Measurements from ENCODE around the gene FRA10AC1. TPM values are rescaled to one million over a fixed set of nuclear protein-coding genes. Genes with fewer than 3 reads are reported as not detected.

Gene FRA10AC1
- total and polyA plus RNA-seq, 2 of the 4 experiments (the other 2 are of a cell fraction), result 1.6 to 4.9 TPM

DNA sequence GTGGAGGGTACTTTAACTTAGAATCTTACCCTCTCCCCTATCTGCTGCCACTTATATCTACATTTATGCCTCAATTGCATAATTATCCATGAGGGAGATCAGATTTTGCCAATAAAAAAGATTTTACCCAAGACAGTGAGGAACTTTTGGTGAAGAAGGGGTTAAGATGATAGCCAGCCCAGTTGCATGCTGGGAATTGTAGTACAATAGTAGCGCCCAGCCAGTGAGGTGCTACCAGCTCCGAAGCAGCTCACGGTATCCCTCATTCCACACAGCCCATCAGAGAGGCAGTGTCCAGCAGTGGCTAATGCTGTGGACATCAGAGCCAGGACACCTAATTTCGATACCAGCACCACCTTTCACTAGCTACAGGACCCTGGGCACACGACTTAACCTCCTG, 49.4 kb upstream of the FRA10AC1 start:
- H3K9ac ChIP-seq (ENCODE audit: low read depth, low read length), result no peak overlapping the region
- no peak overlapping the region for H3K14ac ChIP-seq (replicated peaks; ENCODE audit: low read depth, low read length)
- CTCF ChIA-PET, result interaction anchor here (0.7 kb wide), 1 partner anchor 692 kb away, joined by 3 read pairs; no protein-coding TSS in a partner anchor
- H3K9me1 ChIP-seq (ENCODE audit: insufficient read depth, low read length), result no peaks in the 10 kb centered on the region
- TF ChIP-seq POLR2A (IDR thresholded peaks at IDR 0.05; ENCODE audit: low read depth, low read length) (no peak), FOS (IDR thresholded peaks at IDR 0.05; ENCODE audit: low read depth, low read length) (no peak), CEBPB (IDR thresholded peaks at IDR 0.05; ENCODE audit: low read depth, low read length) (no peak), RFX5 (IDR thresholded peaks at IDR 0.05; ENCODE audit: low read depth, low read length) (no peak), MAFK (IDR thresholded peaks at IDR 0.05; ENCODE audit: low read depth, low read length) (no peak)
- TF ChIP-seq, protein P1, sequence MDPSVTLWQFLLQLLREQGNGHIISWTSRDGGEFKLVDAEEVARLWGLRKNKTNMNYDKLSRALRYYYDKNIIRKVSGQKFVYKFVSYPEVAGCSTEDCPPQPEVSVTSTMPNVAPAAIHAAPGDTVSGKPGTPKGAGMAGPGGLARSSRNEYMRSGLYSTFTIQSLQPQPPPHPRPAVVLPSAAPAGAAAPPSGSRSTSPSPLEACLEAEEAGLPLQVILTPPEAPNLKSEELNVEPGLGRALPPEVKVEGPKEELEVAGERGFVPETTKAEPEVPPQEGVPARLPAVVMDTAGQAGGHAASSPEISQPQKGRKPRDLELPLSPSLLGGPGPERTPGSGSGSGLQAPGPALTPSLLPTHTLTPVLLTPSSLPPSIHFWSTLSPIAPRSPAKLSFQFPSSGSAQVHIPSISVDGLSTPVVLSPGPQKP (IDR thresholded peaks at IDR 0.05; ENCODE audit: borderline replicate concordance, low read depth, low read length), result no peak
- TF ChIP-seq, protein P2, sequence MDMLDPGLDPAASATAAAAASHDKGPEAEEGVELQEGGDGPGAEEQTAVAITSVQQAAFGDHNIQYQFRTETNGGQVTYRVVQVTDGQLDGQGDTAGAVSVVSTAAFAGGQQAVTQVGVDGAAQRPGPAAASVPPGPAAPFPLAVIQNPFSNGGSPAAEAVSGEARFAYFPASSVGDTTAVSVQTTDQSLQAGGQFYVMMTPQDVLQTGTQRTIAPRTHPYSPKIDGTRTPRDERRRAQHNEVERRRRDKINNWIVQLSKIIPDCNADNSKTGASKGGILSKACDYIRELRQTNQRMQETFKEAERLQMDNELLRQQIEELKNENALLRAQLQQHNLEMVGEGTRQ (IDR thresholded peaks at IDR 0.05; ENCODE audit: low read depth, low read length), result no peak
- H3K18ac ChIP-seq (ENCODE audit: low read depth, low read length), result no peak overlapping the region
- WGBS, 2 experiments (ENCODE audit: extremely low coverage in 2 of 2, insufficient read length in 1 of 2), result no CpG with 5 or more reads among the region's 5 CpGs
- H2AFZ ChIP-seq (replicated peaks; ENCODE audit: low read length, poor library complexity), result peak overlapping the region; percentile 87
- no peak overlapping the region for H2BK20ac ChIP-seq (ENCODE audit: low read depth, low read length)
- no peak overlapping the region for H2AK9ac ChIP-seq (replicated peaks; ENCODE audit: low read depth, low read length, poor library complexity)
- H2AK5ac ChIP-seq (ENCODE audit: low read depth, low read length), result no peak overlapping the region
- H3K56ac ChIP-seq (ENCODE audit: extremely low read depth, insufficient read depth, low read length), result no peak overlapping the region
- intact Hi-C loops (cut with micrococcal nuclease) (no loop called here), in situ Hi-C loops (cut with MboI; ENCODE audit: low sequenced_read_pairs) (no loop called here), dilution Hi-C loops (cut with HindIII; ENCODE audit: low sequenced_read_pairs, unreplicated experiment) (no loop called here)
- ATAC-seq (ENCODE audit: low read depth), result peak; percentile 57; the same call in 1 of the 2 replicates
- H2BK120ac ChIP-seq (ENCODE audit: low read depth, low read length), result no peak overlapping the region
- peak; percentile 16 for DNase-seq
- peaks cover 26% of the 10 kb centered on the region for H3K27me3 ChIP-seq (ENCODE audit: control insufficient read depth, insufficient read depth, low read length)
- H3K36me3 ChIP-seq (ENCODE audit: control insufficient read depth, insufficient read depth, low read length), result no peaks in the 10 kb centered on the region
- no peaks in the 10 kb centered on the region for H3K79me1 ChIP-seq (ENCODE audit: low read depth in 1 of 2, low read length in 2 of 2)
- H3K4me1 ChIP-seq (ENCODE audit: control insufficient read depth, insufficient read depth, low read length), result no peaks in the 10 kb centered on the region; the same call in 1 of the 2 replicates
- no peak overlapping the region for H4K5ac ChIP-seq (ENCODE audit: low read depth, low read length)
- H4K20me1 ChIP-seq (ENCODE audit: insufficient read depth, low read length), result no peaks in the 10 kb centered on the region
- POLR2A ChIA-PET (ENCODE audit: unreplicated experiment), result no interaction called here
- no TSS peak for BruUV-seq (replicated peaks)
- H4K8ac ChIP-seq (ENCODE audit: low read depth in 2 of 2, low read length in 2 of 2), result no peak overlapping the region
- H2BK5ac ChIP-seq (ENCODE audit: low read depth, low read length, poor library complexity, severe bottlenecking), result no peak overlapping the region
- H3K23ac ChIP-seq (ENCODE audit: low read depth, low read length), result no peak overlapping the region
- H2BK15ac ChIP-seq (ENCODE audit: low read depth, low read length), result peak overlapping the region; percentile 20; the same call in 1 of the 3 replicates
- no peak overlapping the region for H4K91ac ChIP-seq (ENCODE audit: insufficient read depth, low read depth, low read length)
- H3K4me2 ChIP-seq (ENCODE audit: low read depth, low read length), result peak overlapping the region; percentile 72; the same call in 1 of the 2 replicates
- H3K9me3 ChIP-seq (ENCODE audit: control insufficient read depth, insufficient read depth, low read length), result no peaks in the 10 kb centered on the region
- H3K4ac ChIP-seq (ENCODE audit: low read depth, low read length), result no peak overlapping the region
- H3K4me3 ChIP-seq (ENCODE audit: insufficient read depth, low read depth, low read length), result no peak overlapping the region
- H3K27ac ChIP-seq (ENCODE audit: insufficient read depth, low read length), result no peak overlapping the region
